ENCODE measurements around the gene STX16.

The STX16 gene

DNA sequence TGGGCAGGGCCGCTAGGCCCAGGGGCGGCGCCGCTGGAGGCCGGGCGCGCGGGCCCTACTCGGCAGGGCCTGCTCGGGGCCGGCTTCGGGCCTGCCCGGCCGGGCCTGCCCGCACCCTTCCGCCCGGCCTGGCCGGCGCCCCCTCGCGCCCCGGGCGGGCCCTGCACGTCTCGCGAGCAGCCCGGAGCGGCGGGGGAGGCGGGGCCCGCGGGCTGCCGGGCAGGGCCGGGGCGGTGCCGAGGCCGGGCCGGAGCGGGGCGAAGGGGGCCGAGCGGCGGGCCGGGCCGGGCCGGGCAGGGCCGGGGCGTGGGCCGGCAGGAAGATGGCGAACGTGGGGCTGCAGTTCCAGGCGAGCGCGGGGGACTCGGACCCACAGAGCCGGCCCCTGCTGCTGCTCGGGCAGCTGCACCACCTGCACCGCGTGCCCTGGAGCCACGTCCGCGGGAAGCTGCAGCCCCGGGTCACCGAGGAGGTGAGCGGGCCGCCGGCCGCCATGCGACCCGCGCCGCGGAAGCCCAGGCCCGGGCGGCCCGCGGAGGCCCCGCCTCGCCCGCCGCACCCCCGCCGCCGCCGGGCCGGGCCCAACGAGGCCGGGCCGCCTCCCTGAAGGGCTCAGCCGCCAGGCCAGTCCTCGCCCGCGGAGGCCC is 41.6 kb downstream of the STX16 start, which contains the start of gene NPEPL1:
TSS of gene NPEPL1 (plus strand) at position 222 of the 647 bp plus-strand sequence. CDS start at position 323, 101 bp downstream.
- no peak for ATAC-seq
- no peak for TF ChIP-seq ISL1 (CRISPR knock-in tag; IDR thresholded peaks at IDR 0.05)
- TF ChIP-seq TCF4 (CRISPR knock-in tag; IDR thresholded peaks at IDR 0.05; ENCODE audit: borderline replicate concordance), result no peak
- TF ChIP-seq OSR1 (CRISPR knock-in tag; IDR thresholded peaks at IDR 0.05), result no peak
- TF ChIP-seq ZNF565 (CRISPR knock-in tag; conservative IDR thresholded peaks at IDR 0.05; ENCODE audit: low read depth), result no peak
- TF ChIP-seq TOX (CRISPR knock-in tag; IDR thresholded peaks at IDR 0.05; ENCODE audit: borderline replicate concordance), result no peak

DNA sequence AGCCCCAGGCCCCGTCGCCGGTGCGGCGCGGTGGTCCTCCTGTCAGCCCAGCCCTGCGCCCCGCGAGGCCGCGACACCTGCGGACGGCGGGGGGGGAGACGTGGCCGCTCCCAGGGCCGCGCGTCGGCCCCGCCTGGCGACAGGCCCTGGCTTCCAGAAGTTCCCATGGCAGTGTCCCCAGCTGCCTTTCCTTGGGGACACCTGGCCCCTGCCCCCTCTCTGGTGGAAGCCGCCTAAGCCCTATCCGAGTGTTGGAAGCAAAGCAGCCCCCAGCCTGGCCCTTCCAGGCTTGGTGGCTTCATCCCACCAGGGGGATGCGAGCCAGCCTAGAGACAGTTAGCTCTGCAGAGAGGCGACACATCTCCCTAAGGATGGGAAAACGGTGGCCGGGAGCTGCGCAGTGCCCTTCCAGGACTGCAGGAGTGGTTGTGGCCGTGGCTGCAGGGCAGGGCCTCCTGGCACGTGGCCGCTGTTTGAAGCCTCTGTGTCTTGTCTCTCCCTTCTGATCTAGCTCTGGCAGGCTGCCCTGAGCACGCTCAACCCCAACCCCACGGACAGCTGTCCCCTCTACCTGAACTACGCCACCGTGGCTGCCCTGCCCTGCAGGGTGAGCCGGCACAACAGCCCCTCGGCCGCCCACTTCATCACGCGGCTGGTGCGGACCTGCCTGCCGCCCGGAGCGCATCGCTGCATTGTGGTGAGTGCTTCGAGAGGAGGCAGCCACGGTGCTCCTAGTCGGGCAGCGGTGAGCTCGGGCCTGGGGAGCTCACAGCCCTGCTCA is 42.3 kb downstream of the STX16 start:
- ATAC-seq, result no peak
- no peak for TF ChIP-seq BACH2 (CRISPR knock-in tag; IDR thresholded peaks at IDR 0.05; ENCODE audit: borderline replicate concordance)
- no peak for TF ChIP-seq ARNTL (CRISPR knock-in tag; IDR thresholded peaks at IDR 0.05; ENCODE audit: borderline replicate concordance, low read depth)

DNA sequence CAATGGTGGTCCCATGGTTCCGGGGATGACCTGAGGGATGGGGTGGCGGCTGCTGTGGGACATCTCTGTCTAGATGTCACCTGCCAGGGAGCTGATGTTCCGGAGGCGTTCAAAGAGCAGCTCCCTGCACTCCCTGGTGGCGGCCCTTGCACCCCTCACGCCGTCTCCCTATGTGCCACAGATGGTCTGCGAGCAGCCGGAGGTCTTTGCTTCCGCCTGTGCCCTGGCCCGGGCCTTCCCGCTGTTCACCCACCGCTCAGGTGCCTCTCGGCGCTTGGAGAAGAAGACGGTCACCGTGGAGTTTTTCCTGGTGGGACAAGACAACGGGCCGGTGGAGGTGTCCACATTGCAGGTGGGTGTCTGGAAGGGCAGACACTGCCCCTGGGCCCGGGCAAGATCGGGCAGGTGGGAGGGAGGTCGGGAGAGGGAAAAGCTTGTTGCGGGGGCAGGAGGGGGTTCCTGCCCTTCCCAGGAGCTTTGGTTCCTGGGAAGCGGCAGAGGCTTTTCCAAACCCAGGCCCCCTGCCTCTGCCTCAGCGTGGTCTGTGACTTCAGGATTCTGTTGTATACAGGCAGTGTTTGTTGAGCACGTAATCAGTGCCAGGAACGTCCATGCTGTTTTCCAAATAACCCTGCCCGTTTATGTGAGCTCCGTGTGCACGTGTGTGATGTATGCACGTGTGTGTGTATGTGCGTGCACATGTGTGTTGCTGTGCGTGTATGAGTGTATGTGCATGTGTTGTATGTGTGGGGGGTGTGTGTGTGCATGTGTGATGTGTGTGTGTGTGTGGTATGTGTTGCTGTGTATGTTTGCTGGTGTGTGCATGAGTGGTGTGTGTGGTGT is 43.4 kb downstream of the STX16 start:
- ATAC-seq, result no peak
- TF ChIP-seq OSR1 (CRISPR knock-in tag; IDR thresholded peaks at IDR 0.05), result no peak
- TF ChIP-seq RARB (CRISPR knock-in tag; IDR thresholded peaks at IDR 0.05), result no peak

DNA sequence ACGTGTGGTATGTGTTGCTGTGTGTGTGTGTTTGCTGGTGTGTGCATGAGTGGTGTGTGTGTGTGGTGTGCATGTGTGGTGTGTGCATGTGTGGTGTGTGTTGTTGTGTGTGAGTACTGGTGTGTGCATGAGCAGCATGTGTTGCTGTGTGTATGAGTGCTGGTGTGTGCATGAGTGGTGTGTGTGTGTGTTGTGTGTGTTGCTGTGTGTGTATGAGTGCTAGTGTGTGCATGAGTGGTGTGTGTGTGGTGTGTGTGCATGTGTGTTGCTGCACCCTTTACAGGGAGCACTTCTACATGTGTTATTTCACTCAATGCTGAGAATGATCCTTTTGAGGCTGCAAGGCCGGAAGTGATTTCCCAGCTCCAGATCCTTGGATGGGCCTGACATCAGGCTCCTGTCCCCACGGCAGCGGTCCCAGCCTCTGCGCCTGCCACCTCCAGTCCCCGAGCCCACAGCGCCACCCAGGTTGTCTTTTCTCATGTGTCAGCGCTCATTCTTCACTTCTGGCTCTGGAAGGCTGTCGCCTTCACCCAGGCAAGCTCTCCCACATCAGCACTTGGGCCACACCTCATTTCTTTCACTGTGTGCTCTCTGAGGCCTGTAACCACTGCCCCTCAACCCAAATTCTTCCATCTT is 44.1 kb downstream of the STX16 start:
- no peak for ATAC-seq
- no peak for TF ChIP-seq ZFP30 (CRISPR knock-in tag; IDR thresholded peaks at IDR 0.05)
- TF ChIP-seq, protein P1, sequence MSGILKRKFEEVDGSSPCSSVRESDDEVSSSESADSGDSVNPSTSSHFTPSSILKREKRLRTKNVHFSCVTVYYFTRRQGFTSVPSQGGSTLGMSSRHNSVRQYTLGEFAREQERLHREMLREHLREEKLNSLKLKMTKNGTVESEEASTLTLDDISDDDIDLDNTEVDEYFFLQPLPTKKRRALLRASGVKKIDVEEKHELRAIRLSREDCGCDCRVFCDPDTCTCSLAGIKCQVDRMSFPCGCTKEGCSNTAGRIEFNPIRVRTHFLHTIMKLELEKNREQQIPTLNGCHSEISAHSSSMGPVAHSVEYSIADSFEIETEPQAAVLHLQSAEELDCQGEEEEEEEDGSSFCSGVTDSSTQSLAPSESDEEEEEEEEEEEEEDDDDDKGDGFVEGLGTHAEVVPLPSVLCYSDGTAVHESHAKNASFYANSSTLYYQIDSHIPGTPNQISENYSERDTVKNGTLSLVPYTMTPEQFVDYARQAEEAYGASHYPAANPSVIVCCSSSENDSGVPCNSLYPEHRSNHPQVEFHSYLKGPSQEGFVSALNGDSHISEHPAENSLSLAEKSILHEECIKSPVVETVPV (CRISPR knock-in tag; IDR thresholded peaks at IDR 0.05), result no peak

DNA sequence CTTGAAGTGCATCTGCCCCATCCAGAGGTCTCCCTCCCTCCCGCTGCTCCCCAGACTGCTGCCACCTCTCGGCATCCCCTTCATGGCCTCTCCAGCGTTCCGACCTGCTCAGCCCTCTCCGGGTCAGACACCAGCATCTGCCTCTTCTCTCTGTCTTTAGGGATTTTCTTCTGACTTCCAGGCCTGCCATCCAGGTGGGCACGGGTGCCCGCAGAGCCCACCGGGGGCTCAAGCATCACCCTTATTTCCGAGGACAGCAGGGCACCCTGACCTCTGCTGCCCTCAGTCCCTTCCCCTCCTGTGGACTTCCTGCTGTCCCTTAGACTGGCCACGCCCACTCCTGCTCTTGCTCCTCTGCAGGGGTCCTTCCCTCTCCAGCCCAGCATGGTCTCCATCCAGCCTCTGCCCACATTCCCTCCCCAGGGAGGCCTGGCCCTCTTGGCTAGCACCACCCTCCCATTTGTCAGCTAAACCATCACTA is 44.9 kb downstream of the STX16 start:
- TF ChIP-seq CSDC2 (CRISPR knock-in tag; IDR thresholded peaks at IDR 0.05) (no peak), ISL1 (CRISPR knock-in tag; IDR thresholded peaks at IDR 0.05) (no peak), ESRRG (CRISPR knock-in tag; IDR thresholded peaks at IDR 0.05) (no peak), OSR1 (CRISPR knock-in tag; IDR thresholded peaks at IDR 0.05) (no peak), TOX (CRISPR knock-in tag; IDR thresholded peaks at IDR 0.05; ENCODE audit: borderline replicate concordance) (no peak), ZNF8 (CRISPR knock-in tag; IDR thresholded peaks at IDR 0.05) (no peak), ZNF70 (CRISPR knock-in tag; IDR thresholded peaks at IDR 0.05) (no peak), TCF4 (CRISPR knock-in tag; IDR thresholded peaks at IDR 0.05; ENCODE audit: borderline replicate concordance) (no peak), GLIS3 (CRISPR knock-in tag; IDR thresholded peaks at IDR 0.05) (no peak), PPARA (CRISPR knock-in tag; IDR thresholded peaks at IDR 0.05; ENCODE audit: borderline replicate concordance) (no peak), ZFP3 (CRISPR knock-in tag; IDR thresholded peaks at IDR 0.05) (no peak), RARB (CRISPR knock-in tag; IDR thresholded peaks at IDR 0.05) (no peak), ZNF565 (CRISPR knock-in tag; conservative IDR thresholded peaks at IDR 0.05; ENCODE audit: low read depth) (no peak), ZC3H10 (CRISPR knock-in tag; IDR thresholded peaks at IDR 0.05) (no peak), ARNTL (CRISPR knock-in tag; IDR thresholded peaks at IDR 0.05; ENCODE audit: borderline replicate concordance, low read depth) (no peak), SNAI2 (CRISPR knock-in tag; IDR thresholded peaks at IDR 0.05) (no peak)
- TF ChIP-seq, protein P1 (CRISPR knock-in tag; IDR thresholded peaks at IDR 0.05), result no peak
- TF ChIP-seq, protein P2, sequence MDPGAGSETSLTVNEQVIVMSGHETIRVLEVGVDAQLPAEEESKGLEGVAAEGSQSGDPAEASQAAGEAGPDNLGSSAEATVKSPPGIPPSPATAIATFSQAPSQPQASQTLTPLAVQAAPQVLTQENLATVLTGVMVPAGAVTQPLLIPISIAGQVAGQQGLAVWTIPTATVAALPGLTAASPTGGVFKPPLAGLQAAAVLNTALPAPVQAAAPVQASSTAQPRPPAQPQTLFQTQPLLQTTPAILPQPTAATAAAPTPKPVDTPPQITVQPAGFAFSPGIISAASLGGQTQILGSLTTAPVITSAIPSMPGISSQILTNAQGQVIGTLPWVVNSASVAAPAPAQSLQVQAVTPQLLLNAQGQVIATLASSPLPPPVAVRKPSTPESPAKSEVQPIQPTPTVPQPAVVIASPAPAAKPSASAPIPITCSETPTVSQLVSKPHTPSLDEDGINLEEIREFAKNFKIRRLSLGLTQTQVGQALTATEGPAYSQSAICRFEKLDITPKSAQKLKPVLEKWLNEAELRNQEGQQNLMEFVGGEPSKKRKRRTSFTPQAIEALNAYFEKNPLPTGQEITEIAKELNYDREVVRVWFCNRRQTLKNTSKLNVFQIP (CRISPR knock-in tag; IDR thresholded peaks at IDR 0.05; ENCODE audit: borderline replicate concordance, low read depth), result no peak
- TF ChIP-seq, protein P3, sequence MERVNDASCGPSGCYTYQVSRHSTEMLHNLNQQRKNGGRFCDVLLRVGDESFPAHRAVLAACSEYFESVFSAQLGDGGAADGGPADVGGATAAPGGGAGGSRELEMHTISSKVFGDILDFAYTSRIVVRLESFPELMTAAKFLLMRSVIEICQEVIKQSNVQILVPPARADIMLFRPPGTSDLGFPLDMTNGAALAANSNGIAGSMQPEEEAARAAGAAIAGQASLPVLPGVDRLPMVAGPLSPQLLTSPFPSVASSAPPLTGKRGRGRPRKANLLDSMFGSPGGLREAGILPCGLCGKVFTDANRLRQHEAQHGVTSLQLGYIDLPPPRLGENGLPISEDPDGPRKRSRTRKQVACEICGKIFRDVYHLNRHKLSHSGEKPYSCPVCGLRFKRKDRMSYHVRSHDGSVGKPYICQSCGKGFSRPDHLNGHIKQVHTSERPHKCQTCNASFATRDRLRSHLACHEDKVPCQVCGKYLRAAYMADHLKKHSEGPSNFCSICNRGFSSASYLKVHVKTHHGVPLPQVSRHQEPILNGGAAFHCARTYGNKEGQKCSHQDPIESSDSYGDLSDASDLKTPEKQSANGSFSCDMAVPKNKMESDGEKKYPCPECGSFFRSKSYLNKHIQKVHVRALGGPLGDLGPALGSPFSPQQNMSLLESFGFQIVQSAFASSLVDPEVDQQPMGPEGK (CRISPR knock-in tag; IDR thresholded peaks at IDR 0.05; ENCODE audit: borderline replicate concordance), result no peak
- TF ChIP-seq, protein P4, sequence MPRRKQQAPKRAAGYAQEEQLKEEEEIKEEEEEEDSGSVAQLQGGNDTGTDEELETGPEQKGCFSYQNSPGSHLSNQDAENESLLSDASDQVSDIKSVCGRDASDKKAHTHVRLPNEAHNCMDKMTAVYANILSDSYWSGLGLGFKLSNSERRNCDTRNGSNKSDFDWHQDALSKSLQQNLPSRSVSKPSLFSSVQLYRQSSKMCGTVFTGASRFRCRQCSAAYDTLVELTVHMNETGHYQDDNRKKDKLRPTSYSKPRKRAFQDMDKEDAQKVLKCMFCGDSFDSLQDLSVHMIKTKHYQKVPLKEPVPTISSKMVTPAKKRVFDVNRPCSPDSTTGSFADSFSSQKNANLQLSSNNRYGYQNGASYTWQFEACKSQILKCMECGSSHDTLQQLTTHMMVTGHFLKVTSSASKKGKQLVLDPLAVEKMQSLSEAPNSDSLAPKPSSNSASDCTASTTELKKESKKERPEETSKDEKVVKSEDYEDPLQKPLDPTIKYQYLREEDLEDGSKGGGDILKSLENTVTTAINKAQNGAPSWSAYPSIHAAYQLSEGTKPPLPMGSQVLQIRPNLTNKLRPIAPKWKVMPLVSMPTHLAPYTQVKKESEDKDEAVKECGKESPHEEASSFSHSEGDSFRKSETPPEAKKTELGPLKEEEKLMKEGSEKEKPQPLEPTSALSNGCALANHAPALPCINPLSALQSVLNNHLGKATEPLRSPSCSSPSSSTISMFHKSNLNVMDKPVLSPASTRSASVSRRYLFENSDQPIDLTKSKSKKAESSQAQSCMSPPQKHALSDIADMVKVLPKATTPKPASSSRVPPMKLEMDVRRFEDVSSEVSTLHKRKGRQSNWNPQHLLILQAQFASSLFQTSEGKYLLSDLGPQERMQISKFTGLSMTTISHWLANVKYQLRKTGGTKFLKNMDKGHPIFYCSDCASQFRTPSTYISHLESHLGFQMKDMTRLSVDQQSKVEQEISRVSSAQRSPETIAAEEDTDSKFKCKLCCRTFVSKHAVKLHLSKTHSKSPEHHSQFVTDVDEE (CRISPR knock-in tag; IDR thresholded peaks at IDR 0.05), result no peak
- ATAC-seq, result no peak

Measured in SK-N-SH treated with all-trans-retinoic acid at 6 μM for 48 hours (cell line).